ENCODE measurements around the gene LCN1. TPM values are rescaled to one million over a fixed set of nuclear protein-coding genes. Genes with fewer than 3 reads are reported as not detected.

LCN1 gene
- total RNA-seq, 2 experiments from 2014 or later, result 0.29 TPM; not detected in 1

- peaks cover 26% of the 10 kb centered on the region for H3K4me1 Mint-ChIP-seq (ENCODE audit: low read depth)
- H3K4me3 Mint-ChIP-seq, result no peak overlapping the region
- H3K27me3 Mint-ChIP-seq (ENCODE audit: low read depth), result peaks cover 3% of the 10 kb centered on the region
- DNase-seq, result no peak
- intact Hi-C loops (cut with micrococcal nuclease), result loop anchor here (5.0 kb wide), 2 partner anchors 99 to 404 kb away; partner anchors contain the start of gene CAMSAP1
- peaks cover under 1% of the 10 kb centered on the region for H3K9me3 Mint-ChIP-seq
- CTCF ChIA-PET, result interaction anchor here (0.6 kb wide), 1 partner anchor 228 kb away, joined by 3 read pairs; no protein-coding TSS in a partner anchor
- H3K36me3 Mint-ChIP-seq (ENCODE audit: low read depth), result peaks cover 25% of the 10 kb centered on the region
- no peak overlapping the region for H3K27ac Mint-ChIP-seq
Measured at GRCh38 chr9:135502873-135503321, 18.3 kb upstream of the LCN1 start.

- intact Hi-C loops (cut with micrococcal nuclease), result loop anchor here (5.0 kb wide), 2 partner anchors 99 to 404 kb away; partner anchors contain the start of gene CAMSAP1
- Mint-ChIP-seq H3K36me3 (ENCODE audit: low read depth) (peaks cover 25% of the 10 kb centered on the region), H3K4me3 (peak overlapping the region; percentile 13), H3K4me1 (ENCODE audit: low read depth) (peaks cover 26% of the 10 kb centered on the region), H3K27me3 (ENCODE audit: low read depth) (no peaks in the 10 kb centered on the region), H3K9me3 (peaks cover 6% of the 10 kb centered on the region), H3K27ac (no peak overlapping the region)
- CTCF ChIA-PET, result interaction anchor here (0.6 to 1.2 kb wide), 2 partner anchors 20 to 229 kb away, joined by 3 read pairs; no protein-coding TSS in a partner anchor
- DNase-seq, result no peak
Measured at GRCh38 chr9:135503371-135504261, 17.6 kb upstream of the LCN1 start.

GRCh38 chr9:135504262-135505243 lies 16.7 kb upstream of the LCN1 start:
- Mint-ChIP-seq H3K4me3 (no peak overlapping the region), H3K9me3 (peaks cover 16% of the 10 kb centered on the region), H3K27ac (no peak overlapping the region), H3K27me3 (ENCODE audit: low read depth) (no peaks in the 10 kb centered on the region), H3K4me1 (ENCODE audit: low read depth) (peaks cover 22% of the 10 kb centered on the region), H3K36me3 (ENCODE audit: low read depth) (peaks cover 25% of the 10 kb centered on the region)
- intact Hi-C loops (cut with micrococcal nuclease), result loop anchor here (5.0 kb wide), 2 partner anchors 98 to 403 kb away; partner anchors contain the start of gene CAMSAP1
- CTCF ChIA-PET, result interaction anchor here (1.0 to 1.5 kb wide), 6 partner anchors 11 to 71 kb away, joined by 3 to 4 read pairs (median 4); no protein-coding TSS in a partner anchor
- peak; percentile 64 for DNase-seq

GRCh38 chr9:135505406-135506187 lies 15.6 kb upstream of the LCN1 start:
- H3K4me3 Mint-ChIP-seq, result no peak overlapping the region
- peaks cover 24% of the 10 kb centered on the region for H3K36me3 Mint-ChIP-seq (ENCODE audit: low read depth)
- DNase-seq, result no peak
- peaks cover 21% of the 10 kb centered on the region for H3K4me1 Mint-ChIP-seq (ENCODE audit: low read depth)
- no peak overlapping the region for H3K27ac Mint-ChIP-seq
- no peaks in the 10 kb centered on the region for H3K27me3 Mint-ChIP-seq (ENCODE audit: low read depth)
- CTCF ChIA-PET, result interaction anchor here (1.0 to 1.5 kb wide), 5 partner anchors 12 to 72 kb away, joined by 3 to 4 read pairs (median 4); no protein-coding TSS in a partner anchor
- intact Hi-C loops (cut with micrococcal nuclease), result no loop called here
- peaks cover 18% of the 10 kb centered on the region for H3K9me3 Mint-ChIP-seq

- Mint-ChIP-seq H3K27ac (no peak overlapping the region), H3K4me1 (ENCODE audit: low read depth) (peaks cover 20% of the 10 kb centered on the region), H3K36me3 (ENCODE audit: low read depth) (peaks cover 24% of the 10 kb centered on the region), H3K4me3 (no peak overlapping the region), H3K27me3 (ENCODE audit: low read depth) (no peaks in the 10 kb centered on the region), H3K9me3 (peaks cover 18% of the 10 kb centered on the region)
- CTCF ChIA-PET, result no interaction called here
- intact Hi-C loops (cut with micrococcal nuclease), result no loop called here
- no peak for DNase-seq
Measured at GRCh38 chr9:135506327-135507103, 14.7 kb upstream of the LCN1 start.

GRCh38 chr9:135507104-135508035 lies 13.9 kb upstream of the LCN1 start:
- no peak overlapping the region for H3K27ac Mint-ChIP-seq
- DNase-seq, result no peak
- no peaks in the 10 kb centered on the region for H3K27me3 Mint-ChIP-seq (ENCODE audit: low read depth)
- CTCF ChIA-PET, result no interaction called here
- intact Hi-C loops (cut with micrococcal nuclease), result no loop called here
- H3K4me3 Mint-ChIP-seq, result no peak overlapping the region
- peaks cover 11% of the 10 kb centered on the region for H3K4me1 Mint-ChIP-seq (ENCODE audit: low read depth)
- peaks cover 18% of the 10 kb centered on the region for H3K9me3 Mint-ChIP-seq
- H3K36me3 Mint-ChIP-seq (ENCODE audit: low read depth), result peaks cover 20% of the 10 kb centered on the region

- CTCF ChIA-PET, result no interaction called here
- Mint-ChIP-seq H3K9me3 (peaks cover 18% of the 10 kb centered on the region), H3K36me3 (ENCODE audit: low read depth) (peaks cover 15% of the 10 kb centered on the region), H3K27me3 (ENCODE audit: low read depth) (peaks cover 3% of the 10 kb centered on the region), H3K27ac (no peak overlapping the region), H3K4me3 (no peak overlapping the region), H3K4me1 (ENCODE audit: low read depth) (peaks cover 7% of the 10 kb centered on the region)
- DNase-seq, result no peak
- intact Hi-C loops (cut with micrococcal nuclease), result no loop called here
Measured at GRCh38 chr9:135508211-135508820, 12.9 kb upstream of the LCN1 start.

GRCh38 chr9:135509458-135509857 lies 11.8 kb upstream of the LCN1 start:
- H3K36me3 Mint-ChIP-seq (ENCODE audit: low read depth), result peaks cover 8% of the 10 kb centered on the region

GRCh38 chr9:135512241-135512603 lies 9.0 kb upstream of the LCN1 start:
- no peak overlapping the region for H3K4me3 Mint-ChIP-seq
- H3K4me1 Mint-ChIP-seq (ENCODE audit: low read depth), result peaks cover 3% of the 10 kb centered on the region
- intact Hi-C loops (cut with micrococcal nuclease), result no loop called here
- H3K9me3 Mint-ChIP-seq, result peaks cover 18% of the 10 kb centered on the region
- no peak for DNase-seq
- no peaks in the 10 kb centered on the region for H3K36me3 Mint-ChIP-seq (ENCODE audit: low read depth)
- peaks cover 7% of the 10 kb centered on the region for H3K27me3 Mint-ChIP-seq (ENCODE audit: low read depth)
- CTCF ChIA-PET, result no interaction called here
- no peak overlapping the region for H3K27ac Mint-ChIP-seq

More at GRCh38 chr9:135509458-135509857, 11.8 kb upstream of the LCN1 start:
- no peak overlapping the region for H3K27ac Mint-ChIP-seq
- H3K4me3 Mint-ChIP-seq, result no peak overlapping the region
- intact Hi-C loops (cut with micrococcal nuclease), result no loop called here
- DNase-seq, result no peak
- CTCF ChIA-PET, result no interaction called here
- H3K27me3 Mint-ChIP-seq (ENCODE audit: low read depth), result peaks cover 3% of the 10 kb centered on the region
- H3K4me1 Mint-ChIP-seq (ENCODE audit: low read depth), result peaks cover 2% of the 10 kb centered on the region
- peaks cover 18% of the 10 kb centered on the region for H3K9me3 Mint-ChIP-seq

GRCh38 chr9:135512904-135513303 lies 8.3 kb upstream of the LCN1 start:
- no peaks in the 10 kb centered on the region for H3K36me3 Mint-ChIP-seq (ENCODE audit: low read depth)

More at GRCh38 chr9:135512904-135513303, 8.3 kb upstream of the LCN1 start:
- Mint-ChIP-seq H3K4me1 (ENCODE audit: low read depth) (peaks cover 3% of the 10 kb centered on the region), H3K27ac (no peak overlapping the region), H3K9me3 (peaks cover 17% of the 10 kb centered on the region), H3K27me3 (ENCODE audit: low read depth) (peaks cover 10% of the 10 kb centered on the region), H3K4me3 (no peak overlapping the region)
- intact Hi-C loops (cut with micrococcal nuclease), result no loop called here
- DNase-seq, result no peak
- CTCF ChIA-PET, result no interaction called here
